Uterus (tissue), 4 donors: ENCODE data around the gene ZMYND19. TPM values are rescaled to one million over a fixed set of nuclear protein-coding genes. Genes with fewer than 3 reads are reported as not detected.
"Not testable (repeated sequence)": the region's sequence is repeated elsewhere in the genome, so short reads cannot be mapped to it uniquely, and the experiment has no call there.

Experiments used
- DNase-seq, 2 donors: peaks; one replicate each; pipeline ENCODE4 v3.0.0-alpha.2; 2019 to 2020
- H3K27ac ChIP-seq, 2 donors: fragments of 200-600 bp; sonication (generic); 1 replicate in 1 of 2; 2 replicates in 1 of 2; pipeline ENCODE4 v1.5.1; 2016 to 2018
- H3K27me3 ChIP-seq, 2 donors: fragments of 200-600 bp; sonication (generic); one replicate each; pipeline ENCODE4 v1.5.1; 2018 to 2019; ENCODE audit warnings: control low read depth in 1 of 2
- H3K36me3 ChIP-seq, 2 donors: fragments of 200-600 bp; sonication (generic); one replicate each; pipeline ENCODE4 v1.5.1; 2019; ENCODE audit warnings: control low read depth in 1 of 2
- H3K4me1 ChIP-seq, 2 donors: fragments of 200-600 bp; sonication (generic); one replicate each; pipeline ENCODE4 v1.5.1; 2018 to 2019; ENCODE audit warnings: control low read depth in 1 of 2
- H3K4me3 ChIP-seq, 2 donors: fragments of 200-600 bp; sonication (generic); 1 replicate in 1 of 2; 2 replicates in 1 of 2; pipeline ENCODE4 v1.5.1; 2018 to 2019; ENCODE audit warnings: mild to moderate bottlenecking in 1 of 2
- H3K9me3 ChIP-seq, 2 donors: fragments of 200-600 bp; sonication (generic); one replicate each; pipeline ENCODE4 v1.5.1; 2019; ENCODE audit warnings: control low read depth in 1 of 2
- POLR2A ChIP-seq, 2 donors: fragments of 450-650 bp; IDR thresholded peaks; one replicate each; pipeline ENCODE4 v1.6.1; 2016; ENCODE audit warnings: antibody characterized with exemption in 2 of 2, mild to moderate bottlenecking in 1 of 2, moderate library complexity in 1 of 2
- intact Hi-C: fragments of 100-400 bp; cut with DNase I; formaldehyde crosslinking; loops from one replicate; pipeline ENCODE4 v1.15.1; 2023; ENCODE audit warnings: low total_unique reads
- total RNA-seq, 4 donors: library from RNA; depleted of rRNA in 3 of 4; stranded (reverse); fragments of >200 nt in 3 of 4; gene quantifications; one replicate each; pipeline versions ENCODE4 v1.1.0 to v1.2.4, GENCODE V29; 2014 to 2023
- TF ChIP-seq, protein P1 (sequence below), 4 experiments: fragments of 200-600 bp in 2 of 4; fragments of 450-650 bp in 2 of 4; sonication (generic) in 2 of 4; IDR thresholded peaks; one replicate each; pipeline ENCODE4 v1.5.1; 2016 to 2019; ENCODE audit warnings: antibody characterized with exemption in 4 of 4, mild to moderate bottlenecking in 2 of 4, moderate library complexity in 1 of 4
- donor health status: DM: yes; HTN: yes; CAD: no.

The ZMYND19 gene
- total RNA-seq, 4 donors from 2014 or later = 14.7 to 26.4 (median 16.3) TPM

DNA sequence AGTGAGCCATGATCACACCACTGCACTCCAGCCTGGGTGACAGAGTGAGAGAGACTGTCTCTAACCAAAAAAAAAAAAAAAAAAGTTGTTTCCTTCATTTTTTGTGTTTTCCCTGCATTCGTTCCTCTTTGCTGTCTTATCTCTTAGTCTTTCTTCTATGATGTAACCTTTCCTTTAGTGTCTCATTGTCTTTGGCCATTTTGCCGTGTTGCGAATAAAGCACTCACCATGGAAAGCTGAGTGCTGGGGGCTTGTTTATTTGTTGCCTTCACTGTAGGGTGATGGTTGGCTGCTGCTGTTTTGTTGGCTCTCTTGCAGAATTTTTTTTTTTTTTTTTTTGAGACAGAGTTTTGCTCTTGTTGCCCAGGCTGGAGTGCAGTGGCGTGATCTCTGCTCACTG is 36.2 kb upstream of the ZMYND19 start:
- DNase-seq = no peak
- no peak for TF ChIP-seq POLR2A (IDR thresholded peaks at IDR 0.05)
- TF ChIP-seq, protein P1, sequence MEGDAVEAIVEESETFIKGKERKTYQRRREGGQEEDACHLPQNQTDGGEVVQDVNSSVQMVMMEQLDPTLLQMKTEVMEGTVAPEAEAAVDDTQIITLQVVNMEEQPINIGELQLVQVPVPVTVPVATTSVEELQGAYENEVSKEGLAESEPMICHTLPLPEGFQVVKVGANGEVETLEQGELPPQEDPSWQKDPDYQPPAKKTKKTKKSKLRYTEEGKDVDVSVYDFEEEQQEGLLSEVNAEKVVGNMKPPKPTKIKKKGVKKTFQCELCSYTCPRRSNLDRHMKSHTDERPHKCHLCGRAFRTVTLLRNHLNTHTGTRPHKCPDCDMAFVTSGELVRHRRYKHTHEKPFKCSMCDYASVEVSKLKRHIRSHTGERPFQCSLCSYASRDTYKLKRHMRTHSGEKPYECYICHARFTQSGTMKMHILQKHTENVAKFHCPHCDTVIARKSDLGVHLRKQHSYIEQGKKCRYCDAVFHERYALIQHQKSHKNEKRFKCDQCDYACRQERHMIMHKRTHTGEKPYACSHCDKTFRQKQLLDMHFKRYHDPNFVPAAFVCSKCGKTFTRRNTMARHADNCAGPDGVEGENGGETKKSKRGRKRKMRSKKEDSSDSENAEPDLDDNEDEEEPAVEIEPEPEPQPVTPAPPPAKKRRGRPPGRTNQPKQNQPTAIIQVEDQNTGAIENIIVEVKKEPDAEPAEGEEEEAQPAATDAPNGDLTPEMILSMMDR (IDR thresholded peaks at IDR 0.05) = no peak
- H3K4me1 ChIP-seq = peaks cover 1 to 9% of the 10 kb centered on the region in 2 donors
- no peaks in the 10 kb centered on the region for H3K9me3 ChIP-seq
- H3K27ac ChIP-seq = no peak overlapping the region
- intact Hi-C loops = no loop called here
- H3K27me3 ChIP-seq = no peaks in the 10 kb centered on the region
- H3K36me3 ChIP-seq = no peaks in the 10 kb centered on the region
- no peak overlapping the region for H3K4me3 ChIP-seq

- peaks cover 4 to 16% of the 10 kb centered on the region in 2 donors for H3K4me1 ChIP-seq
- intact Hi-C loops, H3K9me3 ChIP-seq, H3K4me3 ChIP-seq, H3K36me3 ChIP-seq, H3K27me3 ChIP-seq, H3K27ac ChIP-seq, DNase-seq: not testable (repeated sequence)
Measured at GRCh38 chr9:137622211-137622610, 31.9 kb upstream of the ZMYND19 start.

GRCh38 chr9:137621131-137621757 is 30.9 kb upstream of the ZMYND19 start:
- no peak for DNase-seq
- Histone ChIP-seq H3K9me3 (no peaks in the 10 kb centered on the region), H3K4me1 (peaks cover 4 to 16% of the 10 kb centered on the region in 2 donors), H3K27me3 (no peaks in the 10 kb centered on the region), H3K27ac (no peak overlapping the region), H3K4me3 (no peak overlapping the region), H3K36me3 (no peaks in the 10 kb centered on the region)
- no peak for TF ChIP-seq POLR2A (IDR thresholded peaks at IDR 0.05)
- TF ChIP-seq, protein P1 (IDR thresholded peaks at IDR 0.05) = no peak
- intact Hi-C loops = no loop called here

GRCh38 chr9:137620581-137620980 is 30.3 kb upstream of the ZMYND19 start:
- no peaks in the 10 kb centered on the region for H3K36me3 ChIP-seq
- no peak overlapping the region for H3K27ac ChIP-seq
- DNase-seq = no peak
- H3K27me3 ChIP-seq = no peaks in the 10 kb centered on the region
- TF ChIP-seq, protein P1 (IDR thresholded peaks at IDR 0.05) = no peak
- no peak for TF ChIP-seq POLR2A (IDR thresholded peaks at IDR 0.05)
- H3K9me3 ChIP-seq = no peaks in the 10 kb centered on the region
- H3K4me1 ChIP-seq = peaks cover 4 to 16% of the 10 kb centered on the region in 2 donors
- intact Hi-C loops = no loop called here
- no peak overlapping the region for H3K4me3 ChIP-seq

GRCh38 chr9:137620048-137620405 is 29.7 kb upstream of the ZMYND19 start:
- TF ChIP-seq, protein P1 (IDR thresholded peaks at IDR 0.05) = no peak
- TF ChIP-seq POLR2A (IDR thresholded peaks at IDR 0.05) = no peak
- Histone ChIP-seq H3K36me3 (no peaks in the 10 kb centered on the region), H3K27ac (peak overlapping the region in 1 of 2 donors; percentile 74), H3K27me3 (no peaks in the 10 kb centered on the region), H3K4me1 (peaks cover 4 to 16% of the 10 kb centered on the region in 2 donors), H3K4me3 (peak overlapping the region; percentile 57 to 73), H3K9me3 (no peaks in the 10 kb centered on the region)
- intact Hi-C loops = no loop called here
- DNase-seq = no peak
